WTC11 (cell line): ENCODE measurements around the gene TERF2IP. TPM values are rescaled to one million over a fixed set of nuclear protein-coding genes. Genes with fewer than 3 reads are reported as not detected.

Experiments
- ATAC-seq: fragments of 200-7000 bp; cut with Tn5 transposase; 2 replicates; pipeline ENCODE4 v1.10.0; 2021; ENCODE audit warnings: mild to moderate bottlenecking, moderate library complexity
- CTCF ChIA-PET: fragments of 300-600 bp; sonication (Branson Sonifier 250); formaldehyde crosslinking; loops from one replicate; lab custom pipeline; 2021; ENCODE audit warnings: antibody characterized with exemption; lab: Charles Lee
- POLR2A ChIA-PET: fragments of 350-600 bp; sonication (Branson Sonifier 250); formaldehyde crosslinking; loops from one replicate; lab custom pipeline; 2021; ENCODE audit warnings: antibody characterized with exemption; lab: Charles Lee
- DNase-seq: peaks from one replicate; pipeline ENCODE4 v3.0.0; 2021; ENCODE audit warnings: low spot score
- H3K27ac Mint-ChIP-seq: 2 replicates; pipeline ENCODE4 v1.8.0; 2021; ENCODE audit warnings: mixed read lengths
- H3K27me3 Mint-ChIP-seq: 2 replicates; pipeline ENCODE4 v1.8.0; 2021; ENCODE audit warnings: low read depth, mild to moderate bottlenecking, moderate library complexity, mixed read lengths
- H3K36me3 Mint-ChIP-seq: 2 replicates; pipeline ENCODE4 v1.8.0; 2021; ENCODE audit warnings: mixed read lengths
- H3K4me1 Mint-ChIP-seq: 2 replicates; pipeline ENCODE4 v1.8.0; 2022; ENCODE audit warnings: mixed read lengths
- H3K4me3 Mint-ChIP-seq: 2 replicates; pipeline ENCODE4 v1.8.0; 2021; ENCODE audit warnings: mild to moderate bottlenecking, moderate library complexity, mixed read lengths
- H3K9me3 Mint-ChIP-seq: 2 replicates; pipeline ENCODE4 v1.8.0; 2021; ENCODE audit warnings: mixed read lengths
- ATF1 ChIP-seq: sonication (generic); formaldehyde crosslinking; IDR thresholded peaks from 2 replicates; pipeline ENCODE4 v1.8.1; 2023; ENCODE audit warnings: mild to moderate bottlenecking, moderate library complexity, missing genetic modification reagents
- ATF3 ChIP-seq: sonication (generic); formaldehyde crosslinking; conservative IDR thresholded peaks from 2 replicates; pipeline ENCODE4 v1.8.1; 2022; ENCODE audit warnings: mild to moderate bottlenecking, missing genetic modification reagents
- CDX4 ChIP-seq: fragments of 250-450 bp; sonication (Bioruptor Pico); IDR thresholded peaks from 2 replicates; pipeline ENCODE4 v1.9.0; 2021; ENCODE audit warnings: moderate library complexity, mild to moderate bottlenecking, inconsistent platforms, borderline replicate concordance
- CREB1 ChIP-seq: sonication (generic); formaldehyde crosslinking; IDR thresholded peaks from 2 replicates; pipeline ENCODE4 v1.8.0; 2023; ENCODE audit warnings: mild to moderate bottlenecking, missing genetic modification reagents
- E2F5 ChIP-seq: sonication (generic); formaldehyde crosslinking; IDR thresholded peaks from 2 replicates; pipeline ENCODE4 v1.8.1; 2022; ENCODE audit warnings: mild to moderate bottlenecking, moderate library complexity, missing genetic modification reagents
- GTF2I ChIP-seq: fragments of 250-450 bp; sonication (Bioruptor Pico); conservative IDR thresholded peaks from 2 replicates; pipeline ENCODE4 v1.4.0; 2021; ENCODE audit warnings: mild to moderate bottlenecking
- IRF1 ChIP-seq: sonication (generic); formaldehyde crosslinking; IDR thresholded peaks from 2 replicates; pipeline ENCODE4 v1.8.0; 2023; ENCODE audit warnings: missing genetic modification reagents
- IRF2 ChIP-seq: sonication (generic); formaldehyde crosslinking; IDR thresholded peaks from 2 replicates; pipeline ENCODE4 v1.8.0; 2022; ENCODE audit warnings: low read depth, missing genetic modification reagents, borderline replicate concordance
- JAZF1 ChIP-seq: fragments of 250-450 bp; sonication (Bioruptor Pico); IDR thresholded peaks from 2 replicates; pipeline ENCODE4 v1.9.0; 2021; ENCODE audit warnings: moderate library complexity, mild to moderate bottlenecking, inconsistent platforms
- MYBL2 ChIP-seq: sonication (generic); formaldehyde crosslinking; IDR thresholded peaks from 2 replicates; pipeline ENCODE4 v1.8.1; 2023; ENCODE audit warnings: mild to moderate bottlenecking, moderate library complexity, missing genetic modification reagents
- NFYB ChIP-seq: sonication (generic); formaldehyde crosslinking; conservative IDR thresholded peaks from 2 replicates; pipeline ENCODE4 v1.8.0; 2022; ENCODE audit warnings: low read depth, missing genetic modification reagents
- NR2C2 ChIP-seq: sonication (generic); formaldehyde crosslinking; IDR thresholded peaks from 2 replicates; pipeline ENCODE4 v1.8.0; 2022; ENCODE audit warnings: mild to moderate bottlenecking, missing genetic modification reagents
- OVOL2 ChIP-seq: fragments of 250-450 bp; sonication (Bioruptor Pico); IDR thresholded peaks from 2 replicates; pipeline ENCODE4 v1.9.0; 2021; ENCODE audit warnings: mild to moderate bottlenecking, borderline replicate concordance
- PRDM15 ChIP-seq: sonication (generic); formaldehyde crosslinking; IDR thresholded peaks from 2 replicates; pipeline ENCODE4 v1.8.0; 2022; ENCODE audit warnings: missing genetic modification reagents
- PRRX2 ChIP-seq: fragments of 250-450 bp; sonication (Bioruptor Pico); IDR thresholded peaks from 2 replicates; pipeline ENCODE4 v1.8.0; 2021; ENCODE audit warnings: mild to moderate bottlenecking
- RELA ChIP-seq: sonication (generic); formaldehyde crosslinking; IDR thresholded peaks from 2 replicates; pipeline ENCODE4 v1.8.1; 2022; ENCODE audit warnings: missing genetic modification reagents, mild to moderate bottlenecking, borderline replicate concordance
- SP1 ChIP-seq: sonication (generic); formaldehyde crosslinking; conservative IDR thresholded peaks from 2 replicates; pipeline ENCODE4 v1.8.1; 2022; ENCODE audit warnings: missing genetic modification reagents
- TCF7 ChIP-seq: sonication (generic); formaldehyde crosslinking; IDR thresholded peaks from 2 replicates; pipeline ENCODE4 v1.8.0; 2022; ENCODE audit warnings: mild to moderate bottlenecking, low read depth, missing genetic modification reagents, moderate library complexity
- USF1 ChIP-seq: sonication (generic); formaldehyde crosslinking; IDR thresholded peaks from 2 replicates; pipeline ENCODE4 v1.8.0; 2022; ENCODE audit warnings: mild to moderate bottlenecking, missing genetic modification reagents
- ZNF423 ChIP-seq: fragments of 250-450 bp; sonication (Bioruptor Pico); IDR thresholded peaks from 2 replicates; pipeline ENCODE4 v2.1.2; 2022; ENCODE audit warnings: mild to moderate bottlenecking, moderate library complexity
- ZNF425 ChIP-seq: fragments of 250-450 bp; sonication (Bioruptor Pico); conservative IDR thresholded peaks from 2 replicates; pipeline ENCODE4 v1.9.0; 2021; ENCODE audit warnings: mild to moderate bottlenecking
- ZNF671 ChIP-seq: fragments of 250-450 bp; sonication (Bioruptor Pico); IDR thresholded peaks from 2 replicates; pipeline ENCODE4 v1.8.0; 2021; ENCODE audit warnings: mild to moderate bottlenecking
- ZSCAN18 ChIP-seq: fragments of 250-450 bp; sonication (Bioruptor Pico); IDR thresholded peaks from 2 replicates; pipeline ENCODE4 v2.1.2; 2022; ENCODE audit warnings: mild to moderate bottlenecking, moderate library complexity
- total RNA-seq: library from RNA; stranded (reverse); gene quantifications from 3 replicates; pipeline ENCODE4 v1.2.3, GENCODE V29; 2021

The TERF2IP gene
- total RNA-seq, 1 experiment from 2014 or later: 14.7 TPM

- Mint-ChIP-seq H3K36me3 (peaks cover 37% of the 10 kb centered on the region), H3K27me3 (no peaks in the 10 kb centered on the region), H3K27ac (peak overlapping the region; percentile 44; the same call in 1 of the 2 replicates), H3K4me1 (peaks cover 15% of the 10 kb centered on the region), H3K9me3 (no peaks in the 10 kb centered on the region), H3K4me3 (no peak overlapping the region)
- no peak for ATAC-seq
- POLR2A ChIA-PET: no interaction called here
- TF ChIP-seq NR2C2: no peak
- TF ChIP-seq NFYB (CRISPR knock-in tag): no peak
- TF ChIP-seq MYBL2 (CRISPR knock-in tag): no peak
- TF ChIP-seq PRDM15 (CRISPR knock-in tag): no peak
- TF ChIP-seq JAZF1 (CRISPR knock-in tag): no peak
- no peak for TF ChIP-seq USF1 (CRISPR knock-in tag)
- no peak for TF ChIP-seq ATF1
- no peak for TF ChIP-seq ATF3 (CRISPR knock-in tag)
- no peak for TF ChIP-seq ZSCAN18 (CRISPR knock-in tag)
- TF ChIP-seq ZNF423: no peak
- TF ChIP-seq CREB1 (CRISPR knock-in tag): no peak
- no peak for DNase-seq
- CTCF ChIA-PET: interaction anchor here (1.0 to 1.7 kb wide), 11 partner anchors 8 to 155 kb away, joined by 3 to 10 read pairs (median 4); partner anchors contain the start of genes CHST6 and TMEM231
Measured at GRCh38 chr16:75620326-75621169, 27.0 kb upstream of the TERF2IP start.

GRCh38 chr16:75621170-75621477, 26.4 kb upstream of the TERF2IP start:
- Mint-ChIP-seq H3K4me3 (peak overlapping the region; percentile 94; the same call in 1 of the 2 replicates), H3K36me3 (peaks cover 40% of the 10 kb centered on the region), H3K4me1 (peaks cover 15% of the 10 kb centered on the region), H3K9me3 (no peaks in the 10 kb centered on the region), H3K27me3 (no peaks in the 10 kb centered on the region), H3K27ac (peak overlapping the region; percentile 14; the same call in 1 of the 2 replicates)
- DNase-seq: no peak
- ChIA-PET POLR2A (no interaction called here), CTCF (interaction anchor here (0.6 to 1.7 kb wide), 17 partner anchors 8 to 188 kb away, joined by 3 to 10 read pairs (median 4); partner anchors contain the start of genes CFDP1, CHST6, GABARAPL2 and KARS1)
- ATAC-seq: no peak
- TF ChIP-seq RELA (CRISPR knock-in tag): no peak
- TF ChIP-seq CDX4 (CRISPR knock-in tag): no peak
- no peak for TF ChIP-seq OVOL2 (CRISPR knock-in tag)
- no peak for TF ChIP-seq E2F5 (CRISPR knock-in tag)
- TF ChIP-seq ATF1: no peak
- TF ChIP-seq GTF2I: no peak
- TF ChIP-seq ZNF425 (CRISPR knock-in tag): no peak
- no peak for TF ChIP-seq PRRX2 (CRISPR knock-in tag)
- no peak for TF ChIP-seq IRF1
- TF ChIP-seq IRF2 (CRISPR knock-in tag): no peak
- TF ChIP-seq TCF7: no peak
- TF ChIP-seq ZNF423: no peak
- no peak for TF ChIP-seq SP1 (CRISPR knock-in tag)
- TF ChIP-seq NFYB (CRISPR knock-in tag): no peak
- TF ChIP-seq ZNF671 (CRISPR knock-in tag): no peak
